ENCODE results near the gene LETM1. TPM values are rescaled to one million over a fixed set of nuclear protein-coding genes. Genes with fewer than 3 reads are reported as not detected.
A peak's percentile ranks its signal among the peaks of the same experiment; 100 is the strongest.

Gene LETM1
- total and polyA plus RNA-seq, 2 of the 13 experiments (the other 11 are each of a cell fraction or from before 2014, with no cell fraction given): 9.7 to 41.6 TPM

DNA sequence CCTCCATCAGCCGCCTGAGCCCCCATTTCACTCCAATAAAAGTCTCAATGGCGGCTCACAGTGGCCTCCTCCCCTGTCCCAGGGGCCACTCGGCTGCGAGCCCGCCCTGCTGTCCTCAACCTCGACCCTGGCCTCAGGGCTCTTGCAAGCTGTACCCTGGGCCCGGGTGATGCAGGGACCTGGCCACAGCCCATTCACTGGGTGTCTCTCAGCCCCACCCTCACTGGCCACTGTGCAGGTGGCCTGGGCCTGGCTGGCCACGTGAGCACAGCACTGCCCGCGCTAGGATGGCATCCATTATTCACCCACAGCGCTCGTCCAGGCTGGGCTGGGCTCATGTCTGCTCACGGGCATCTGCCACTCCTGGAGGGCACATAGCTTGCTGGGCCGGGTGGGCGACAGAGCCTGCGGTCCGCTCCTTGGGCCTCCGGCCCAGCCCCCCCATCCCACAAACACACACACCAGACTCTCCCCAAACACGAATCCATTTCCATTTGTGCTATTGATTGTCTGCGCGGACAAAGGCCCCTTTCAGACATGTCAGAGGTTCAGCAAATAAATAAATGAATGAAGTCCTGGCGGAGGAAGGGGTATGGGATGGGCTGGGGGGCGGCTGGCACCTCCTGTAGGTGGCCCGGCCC lies 79.3 kb downstream of the LETM1 start (continued):
- TF ChIP-seq FOXP4 (CRISPR knock-in tag; IDR thresholded peaks at IDR 0.05) (peak; percentile 66), ARNTL (CRISPR knock-in tag; IDR thresholded peaks at IDR 0.05) (peak; percentile 99), AHDC1 (CRISPR knock-in tag; IDR thresholded peaks at IDR 0.05; ENCODE audit: borderline replicate concordance) (no peak), TEAD3 (CRISPR knock-in tag; optimal IDR thresholded peaks at IDR 0.05; ENCODE audit: borderline replicate concordance) (peak; percentile 67), GATAD1 (CRISPR knock-in tag; IDR thresholded peaks at IDR 0.05) (0 out of 2 replicates have a peak, but pooled peaks have one; percentile 41), ELF1 (CRISPR knock-in tag; IDR thresholded peaks at IDR 0.05) (peak; percentile 47), ARID2 (CRISPR knock-in tag; IDR thresholded peaks at IDR 0.05; ENCODE audit: borderline replicate concordance) (0 out of 2 replicates have a peak, but pooled peaks have one; percentile 30), ZNF572 (CRISPR knock-in tag; IDR thresholded peaks at IDR 0.05) (no peak), SMAD1 (CRISPR knock-in tag; IDR thresholded peaks at IDR 0.05; ENCODE audit: borderline replicate concordance, low read depth) (0 out of 2 replicates have a peak, but pooled peaks have one; percentile 36), JUND (CRISPR knock-in tag; IDR thresholded peaks at IDR 0.05) (no peak), MED8 (CRISPR knock-in tag; IDR thresholded peaks at IDR 0.05; ENCODE audit: insufficient replicate concordance) (peak; percentile 76), FOXA3 (CRISPR knock-in tag; IDR thresholded peaks at IDR 0.05) (peak; percentile 58; the same call in 1 of the 2 replicates), ETV5 (CRISPR knock-in tag; IDR thresholded peaks at IDR 0.05; ENCODE audit: borderline replicate concordance) (peak; percentile 26), MIER3 (CRISPR knock-in tag; IDR thresholded peaks at IDR 0.05; ENCODE audit: borderline replicate concordance) (peak; percentile 54; the same call in 1 of the 2 replicates), ZNF552 (CRISPR knock-in tag; IDR thresholded peaks at IDR 0.05; ENCODE audit: borderline replicate concordance) (no peak), ZNF629 (CRISPR knock-in tag; conservative IDR thresholded peaks at IDR 0.05) (0 out of 2 replicates have a peak, but pooled peaks have one; percentile 15)
- TF ChIP-seq, protein P1, sequence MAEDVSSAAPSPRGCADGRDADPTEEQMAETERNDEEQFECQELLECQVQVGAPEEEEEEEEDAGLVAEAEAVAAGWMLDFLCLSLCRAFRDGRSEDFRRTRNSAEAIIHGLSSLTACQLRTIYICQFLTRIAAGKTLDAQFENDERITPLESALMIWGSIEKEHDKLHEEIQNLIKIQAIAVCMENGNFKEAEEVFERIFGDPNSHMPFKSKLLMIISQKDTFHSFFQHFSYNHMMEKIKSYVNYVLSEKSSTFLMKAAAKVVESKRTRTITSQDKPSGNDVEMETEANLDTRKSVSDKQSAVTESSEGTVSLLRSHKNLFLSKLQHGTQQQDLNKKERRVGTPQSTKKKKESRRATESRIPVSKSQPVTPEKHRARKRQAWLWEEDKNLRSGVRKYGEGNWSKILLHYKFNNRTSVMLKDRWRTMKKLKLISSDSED (CRISPR knock-in tag; IDR thresholded peaks at IDR 0.05): 0 out of 2 replicates have a peak, but pooled peaks have one; percentile 8
- TF ChIP-seq, protein P2, sequence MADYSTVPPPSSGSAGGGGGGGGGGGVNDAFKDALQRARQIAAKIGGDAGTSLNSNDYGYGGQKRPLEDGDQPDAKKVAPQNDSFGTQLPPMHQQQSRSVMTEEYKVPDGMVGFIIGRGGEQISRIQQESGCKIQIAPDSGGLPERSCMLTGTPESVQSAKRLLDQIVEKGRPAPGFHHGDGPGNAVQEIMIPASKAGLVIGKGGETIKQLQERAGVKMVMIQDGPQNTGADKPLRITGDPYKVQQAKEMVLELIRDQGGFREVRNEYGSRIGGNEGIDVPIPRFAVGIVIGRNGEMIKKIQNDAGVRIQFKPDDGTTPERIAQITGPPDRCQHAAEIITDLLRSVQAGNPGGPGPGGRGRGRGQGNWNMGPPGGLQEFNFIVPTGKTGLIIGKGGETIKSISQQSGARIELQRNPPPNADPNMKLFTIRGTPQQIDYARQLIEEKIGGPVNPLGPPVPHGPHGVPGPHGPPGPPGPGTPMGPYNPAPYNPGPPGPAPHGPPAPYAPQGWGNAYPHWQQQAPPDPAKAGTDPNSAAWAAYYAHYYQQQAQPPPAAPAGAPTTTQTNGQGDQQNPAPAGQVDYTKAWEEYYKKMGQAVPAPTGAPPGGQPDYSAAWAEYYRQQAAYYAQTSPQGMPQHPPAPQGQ (CRISPR knock-in tag; IDR thresholded peaks at IDR 0.05; ENCODE audit: borderline replicate concordance): no peak
